NCI-H748 treated with DMSO at 0.1 percent for 48 hours (cell line): ENCODE measurements around the gene SUFU.
"Not testable (repeated sequence)": the region's sequence is repeated elsewhere in the genome, so short reads cannot be mapped to it uniquely, and the experiment has no call there.

Source experiments
- DNase-seq: peaks from one replicate; lab custom pipeline; 2025; lab: John Stamatoyannopoulos, UW

The SUFU gene

GRCh38 chr10:102503264-102504178 is at the start of gene SUFU:
TSS of gene SUFU (plus strand) at chr10:102503972. CDS start at chr10:102504153, 181 bp downstream.
- DNase-seq: peak; percentile 80

- DNase-seq: not testable (repeated sequence)
These were observed 48.9 kb upstream of the SUFU start for GRCh38 chr10:102454662-102455487.

DNA sequence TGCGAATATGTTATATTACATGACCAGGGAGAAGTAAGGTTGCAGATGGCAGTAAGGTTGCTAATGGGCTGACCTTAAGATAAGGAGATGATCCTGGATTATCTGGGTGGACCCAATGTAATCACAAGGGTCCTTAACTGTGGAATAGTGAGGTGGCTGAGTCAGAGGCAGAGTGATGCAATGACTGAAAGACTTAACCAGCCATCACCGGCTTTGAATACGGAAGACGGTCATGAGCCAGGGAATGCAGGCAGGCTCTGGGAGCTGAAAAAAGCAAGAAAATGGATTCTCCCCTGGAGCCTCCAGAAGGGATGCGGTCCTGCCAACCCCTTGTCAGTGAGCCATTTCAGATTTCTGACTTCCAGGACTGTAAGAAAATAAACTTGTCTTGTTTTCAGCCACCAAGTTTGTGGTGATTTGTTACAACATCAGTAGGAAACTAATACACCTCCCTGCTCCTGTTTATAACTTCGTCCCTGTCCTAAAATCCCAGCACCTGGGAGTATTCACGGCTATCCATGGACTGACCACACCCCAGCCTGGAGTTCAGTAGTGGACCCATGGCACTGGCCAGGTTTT is 47.8 kb upstream of the SUFU start:
- DNase-seq: no peak

DNA sequence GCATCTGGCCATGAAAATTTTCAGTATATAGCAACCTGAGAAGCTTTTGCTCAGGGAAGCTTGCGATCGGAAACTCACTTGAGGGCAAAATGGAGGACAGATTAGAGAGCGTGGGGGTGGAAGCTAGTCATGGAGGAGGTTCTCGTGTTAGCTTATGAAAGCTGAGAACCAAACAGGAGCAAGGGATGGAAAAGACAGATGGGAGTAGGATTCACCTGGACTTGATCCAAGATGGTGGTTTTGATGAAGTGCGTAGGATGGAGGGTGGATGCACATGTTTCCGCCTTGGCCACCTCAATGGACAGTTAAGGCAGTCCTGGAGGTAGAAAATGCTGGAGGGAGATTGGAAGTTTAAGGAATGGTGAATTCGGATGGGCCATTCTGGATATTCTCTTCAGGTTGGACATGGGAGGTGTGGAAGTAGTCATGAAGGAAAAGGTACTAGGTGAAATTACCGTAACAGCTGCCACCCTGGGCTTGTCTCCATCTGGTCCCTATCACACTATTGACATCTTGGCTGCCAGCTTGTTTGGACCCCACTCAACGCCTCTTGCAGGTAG is 46.1 kb upstream of the SUFU start:
- DNase-seq: no peak

- DNase-seq: no peak
These were observed 45.1 kb upstream of the SUFU start for GRCh38 chr10:102458656-102459055.

DNA sequence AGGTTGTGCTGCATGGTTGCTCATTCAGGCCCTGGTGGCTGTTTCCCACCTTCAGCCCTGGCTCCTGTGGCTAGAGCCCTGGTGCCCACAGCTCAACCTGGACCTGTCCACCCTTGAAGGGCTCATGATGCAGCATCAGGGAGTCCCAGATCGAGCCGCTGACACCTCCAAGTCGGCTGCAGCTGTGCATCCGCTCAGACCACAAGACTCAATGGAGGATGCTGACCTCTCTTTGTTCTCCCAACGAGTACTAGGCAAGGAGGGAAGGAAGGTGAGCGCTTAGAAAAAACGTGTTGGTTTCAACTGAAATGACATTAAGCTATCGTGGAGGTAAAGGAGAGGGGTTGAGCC is 43.0 kb upstream of the SUFU start:
- DNase-seq: peak; percentile 33

- peak; percentile 81 for DNase-seq
These were observed 42.4 kb upstream of the SUFU start for GRCh38 chr10:102461187-102462054.

GRCh38 chr10:102462512-102463054 is 41.2 kb upstream of the SUFU start:
- no peak for DNase-seq

DNA sequence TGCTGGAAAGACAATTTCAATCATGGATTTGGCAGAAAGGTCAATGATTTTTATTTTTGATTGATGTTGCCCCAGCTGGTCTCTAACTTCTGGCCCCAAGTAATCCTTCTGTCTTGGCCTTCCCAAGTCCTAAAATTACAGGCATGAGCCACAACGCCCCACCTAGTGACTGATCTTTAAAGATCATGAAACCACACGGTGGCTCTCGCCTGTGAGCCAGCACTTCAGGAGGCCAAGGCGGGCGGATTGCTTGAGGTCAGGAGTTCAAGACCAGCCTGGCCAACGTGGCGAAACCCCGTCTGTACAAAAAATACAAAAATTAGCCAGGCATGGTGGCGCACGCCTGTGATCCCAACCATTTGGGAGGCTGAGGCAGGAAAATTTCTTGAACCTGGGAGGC is 39.8 kb upstream of the SUFU start:
- DNase-seq: no peak

DNA sequence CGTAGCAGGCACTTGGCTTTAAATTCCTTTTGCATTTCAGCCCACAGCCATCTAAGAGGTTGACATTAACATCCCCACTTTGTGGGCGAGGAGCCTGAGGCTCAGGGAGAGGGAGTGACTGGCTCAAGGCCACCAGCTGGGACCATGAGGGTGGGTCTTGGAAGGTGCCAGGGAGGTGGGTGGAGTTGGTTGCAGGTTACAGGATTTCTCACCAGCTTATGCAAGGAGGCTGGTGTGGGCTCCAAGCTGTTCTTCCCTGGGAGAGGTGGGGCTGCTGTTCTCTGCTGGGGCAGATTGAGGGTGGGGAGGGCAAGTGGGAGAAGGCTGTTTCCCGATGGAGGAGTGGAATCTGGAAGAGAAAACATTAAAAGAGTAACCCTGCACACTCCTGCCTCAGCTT is 38.3 kb upstream of the SUFU start:
- DNase-seq: no peak

DNA sequence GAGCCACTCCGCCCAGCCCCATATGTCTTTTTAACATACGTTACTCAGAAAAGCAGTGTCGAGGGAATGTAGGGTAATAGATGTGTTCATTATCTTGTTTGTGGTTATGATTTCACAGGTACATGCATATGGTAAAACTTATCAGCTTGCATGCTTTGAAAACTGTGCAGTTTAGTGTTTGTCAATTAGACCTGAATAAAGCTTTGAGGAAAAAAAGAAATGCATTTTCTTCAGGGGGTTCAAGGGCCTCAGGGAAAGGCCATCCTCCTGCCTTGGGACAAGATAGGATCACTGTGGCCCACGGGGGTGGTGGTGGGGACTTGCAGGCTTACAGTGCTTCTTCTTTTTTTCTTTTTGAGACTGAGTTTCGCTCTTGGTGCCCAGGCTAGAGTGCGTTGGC is 36.5 kb upstream of the SUFU start:
- no peak for DNase-seq

DNA sequence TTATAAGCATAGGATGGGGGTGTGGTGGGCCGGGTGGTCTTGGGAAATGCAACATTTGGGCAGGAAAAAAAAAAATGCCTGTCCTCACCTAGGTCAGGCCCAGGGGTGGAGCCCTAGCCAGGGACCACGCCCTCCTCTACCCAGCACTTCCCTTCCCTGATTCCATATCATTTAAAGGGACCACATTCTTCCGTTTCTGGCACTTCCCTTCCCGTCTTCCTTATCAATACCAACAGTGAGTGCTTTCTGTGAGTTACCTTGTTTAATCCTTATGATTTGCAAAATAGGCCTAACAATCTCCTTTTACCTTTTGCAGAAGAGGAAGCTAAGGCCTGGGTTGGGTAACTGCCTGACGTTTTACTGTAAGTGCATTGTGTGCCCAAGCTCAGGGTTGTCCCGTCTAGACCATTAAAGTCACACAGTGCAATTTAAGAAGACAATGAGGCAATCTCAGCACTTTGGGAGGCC is 35.8 kb upstream of the SUFU start:
- no peak for DNase-seq

DNA sequence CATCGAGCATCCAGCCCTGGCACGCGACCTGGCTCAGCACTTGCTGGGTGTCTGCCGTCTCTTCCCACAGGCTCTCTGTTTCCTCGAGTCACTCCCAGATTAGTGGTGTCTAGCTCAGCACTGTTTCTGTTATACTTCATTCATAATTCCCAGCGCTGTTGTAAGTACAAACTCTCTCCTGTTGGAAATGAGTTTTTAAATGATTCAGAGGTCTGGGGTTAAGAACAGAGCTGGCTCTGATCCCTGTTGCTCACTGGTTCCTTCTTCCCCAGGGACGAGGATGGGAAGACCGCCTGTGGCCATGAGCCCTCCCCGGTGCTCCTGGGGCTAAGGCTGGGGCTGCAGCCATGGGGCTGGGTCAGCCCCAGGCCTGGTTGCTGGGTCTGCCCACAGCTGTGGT is 35.1 kb upstream of the SUFU start:
- no peak for DNase-seq

DNA sequence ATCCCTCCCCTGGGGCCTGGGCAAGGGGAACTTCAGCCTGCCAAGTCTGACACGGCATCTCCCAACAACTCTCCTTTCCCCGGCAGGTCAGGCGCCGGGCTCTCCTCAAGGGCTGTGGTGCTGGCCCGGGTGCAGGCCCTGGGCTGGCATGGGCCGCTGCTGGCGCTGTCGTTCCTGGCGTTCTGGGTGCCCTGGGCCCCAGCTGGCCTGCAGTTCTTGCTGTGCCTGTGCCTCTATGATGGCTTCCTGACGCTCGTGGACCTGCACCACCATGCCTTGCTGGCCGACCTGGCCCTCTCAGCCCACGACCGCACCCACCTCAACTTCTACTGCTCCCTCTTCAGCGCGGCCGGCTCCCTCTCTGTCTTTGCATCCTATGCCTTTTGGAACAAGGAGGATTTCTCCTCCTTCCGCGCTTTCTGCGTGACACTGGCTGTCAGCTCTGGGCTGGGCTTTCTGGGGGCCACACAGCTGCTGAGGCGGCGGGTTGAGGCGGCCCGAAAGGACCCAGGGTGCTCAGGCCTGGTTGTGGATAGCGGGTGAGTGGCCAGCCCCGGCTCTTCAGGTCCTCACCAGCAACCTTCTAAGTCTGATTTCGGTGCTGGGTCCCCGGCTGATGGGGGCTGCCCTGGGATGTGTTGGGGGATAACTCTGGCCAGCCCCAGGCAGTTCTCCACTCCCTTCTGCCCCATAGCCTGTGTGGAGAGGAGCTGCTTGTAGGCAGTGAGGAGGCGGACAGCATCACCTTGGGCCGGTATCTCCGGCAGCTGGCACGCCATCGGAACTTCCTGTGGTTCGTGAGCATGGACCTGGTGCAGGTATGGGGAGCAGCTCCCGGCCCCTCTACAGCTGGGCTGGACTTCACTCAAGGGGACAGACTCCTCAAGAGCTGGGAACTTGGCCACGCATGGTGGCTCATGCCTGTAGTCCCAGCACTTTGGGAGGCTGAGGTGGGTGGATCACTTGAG is 32.9 kb upstream of the SUFU start:
- DNase-seq: no peak

DNA sequence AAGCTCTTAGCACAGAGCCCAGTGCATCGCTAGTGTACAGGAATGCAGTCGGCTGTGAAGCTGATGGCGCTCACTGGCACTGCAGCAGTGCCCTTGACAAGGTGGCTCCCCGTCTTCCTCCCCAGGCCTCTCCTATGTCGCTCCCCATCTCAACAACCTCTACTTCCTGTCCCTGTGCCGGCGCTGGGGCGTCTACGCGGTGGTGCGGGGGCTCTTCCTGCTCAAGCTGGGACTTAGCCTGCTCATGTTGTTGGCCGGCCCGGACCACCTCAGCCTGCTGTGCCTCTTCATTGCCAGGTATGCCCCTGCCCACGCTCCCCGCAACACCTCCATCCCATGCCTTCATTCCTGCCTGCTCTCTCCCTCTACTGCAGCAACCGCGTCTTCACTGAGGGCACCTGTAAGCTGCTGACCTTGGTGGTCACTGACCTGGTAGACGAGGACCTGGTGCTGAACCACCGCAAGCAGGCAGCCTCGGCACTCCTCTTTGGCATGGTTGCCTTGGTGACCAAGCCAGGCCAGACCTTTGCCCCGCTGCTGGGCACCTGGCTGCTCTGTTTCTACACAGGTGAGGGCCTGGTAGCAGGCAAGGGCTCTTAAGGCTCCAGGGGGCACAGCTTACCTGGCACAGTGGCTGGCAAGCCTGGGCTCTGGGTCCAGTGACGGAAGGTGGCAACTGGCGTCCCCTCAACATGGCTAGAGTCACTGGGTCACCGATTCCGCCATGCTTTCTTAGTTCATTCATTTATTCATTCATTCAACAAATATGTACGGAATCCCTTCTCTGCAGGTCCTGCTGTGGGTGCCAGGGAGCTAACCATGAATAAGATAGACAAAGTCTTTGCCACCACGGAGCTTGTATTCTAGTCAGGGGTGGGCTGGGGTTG is 30.1 kb upstream of the SUFU start:
- no peak for DNase-seq

GRCh38 chr10:102475451-102476040 is 28.2 kb upstream of the SUFU start:
- no peak for DNase-seq

- DNase-seq: no peak
These were observed 27.2 kb upstream of the SUFU start for GRCh38 chr10:102476466-102477141.

- DNase-seq: no peak
These were observed 24.1 kb upstream of the SUFU start for GRCh38 chr10:102479651-102480050.
